Subcutaneous adipose tissue (tissue), 4 donors: ENCODE measurements around the gene HECA. TPM values are rescaled to one million over a fixed set of nuclear protein-coding genes. Genes with fewer than 3 reads are reported as not detected.

ENCODE experiments used
- CTCF ChIP-seq: fragments of 450-650 bp; IDR thresholded peaks from one replicate; pipeline ENCODE4 v1.5.1; 2016; ENCODE audit warnings: low read depth, mild to moderate bottlenecking, control low read depth, antibody characterized with exemption, moderate library complexity
- total RNA-seq, 4 donors: library from RNA; depleted of rRNA; stranded (reverse); fragments of >200 nt; gene quantifications; one replicate each; pipeline ENCODE4 v1.1.0, GENCODE V29; 2016

HECA gene
- total RNA-seq, 4 donors from 2014 or later = 37.5 to 57.1 (median 49.1) TPM

GRCh38 chr6:139156102-139156501 is 21.2 kb downstream of the HECA start:
- no peak for TF ChIP-seq CTCF

GRCh38 chr6:139156551-139156950 is 21.7 kb downstream of the HECA start:
- no peak for TF ChIP-seq CTCF

- no peak for TF ChIP-seq CTCF
Observed at GRCh38 chr6:139159016-139159415, 24.1 kb downstream of the HECA start.

- no peak for TF ChIP-seq CTCF
Observed at GRCh38 chr6:139161169-139161568, 26.3 kb downstream of the HECA start.

- TF ChIP-seq CTCF = no peak
Observed at GRCh38 chr6:139161817-139162284, 27.0 kb downstream of the HECA start.

- no peak for TF ChIP-seq CTCF
Observed at GRCh38 chr6:139164001-139164400, 29.1 kb downstream of the HECA start.

GRCh38 chr6:139165324-139165723 is 30.4 kb downstream of the HECA start:
- TF ChIP-seq CTCF = no peak
